K562 (cell line): ENCODE data around the gene VIM.

Source experiments
- CREB1 ChIP-seq, 2 experiments: sonication (generic) in 1 of 2; formaldehyde crosslinking in 1 of 2; IDR thresholded peaks; 2 replicates each; pipeline versions ENCODE4 v1.6.1 to v1.8.0; 2012 to 2022; ENCODE audit warnings: inconsistent platforms in 1 of 2, mild to moderate bottlenecking in 1 of 2, missing genetic modification reagents in 1 of 2, moderate library complexity in 1 of 2
- MXI1 ChIP-seq: IDR thresholded peaks from 2 replicates; pipeline ENCODE4 v1.6.1; 2011; ENCODE audit warnings: low read depth, mild to moderate bottlenecking, improper control_type of control experiment, low read length
- SMAD2 ChIP-seq: fragments of 150-350 bp; IDR thresholded peaks from 2 replicates; pipeline ENCODE4 v1.6.1; 2014; ENCODE audit warnings: low read depth, mild to moderate bottlenecking, low read length
- USF2 ChIP-seq: sonication (generic); formaldehyde crosslinking; IDR thresholded peaks from 2 replicates; pipeline ENCODE4 v1.5.0; 2020; ENCODE audit warnings: missing genetic modification reagents

- TF ChIP-seq CREB1 (IDR thresholded peaks at IDR 0.05) (no peak), CREB1 (CRISPR knock-in tag; IDR thresholded peaks at IDR 0.05) (no peak), MXI1 (no peak), SMAD2 (no peak), USF2 (no peak)
These were observed 9.9 kb downstream of the VIM start for GRCh38 chr10:17237915-17238444.
